Neutrophil (primary cell): Measurements from ENCODE around the gene CARD10.
A peak's percentile ranks its signal among the peaks of the same experiment; 100 is the strongest.

Experiments
- H3K27ac ChIP-seq: fragments of 200-600 bp; sonication (generic); 2 replicates; pipeline ENCODE4 v1.5.1; 2016; ENCODE audit warnings: mild to moderate bottlenecking, moderate library complexity
- H3K27me3 ChIP-seq: fragments of 200-600 bp; sonication (generic); 2 replicates; pipeline ENCODE4 v1.6.0; 2016; ENCODE audit warnings: mild to moderate bottlenecking
- H3K36me3 ChIP-seq: fragments of 200-600 bp; sonication (generic); 2 replicates; pipeline ENCODE4 v1.5.1; 2017
- H3K4me1 ChIP-seq, 2 experiments: fragments of 200-600 bp in 1 of 2; sonication (generic) in 1 of 2; 1 replicate in 1 of 2; 2 replicates in 1 of 2; pipeline versions ENCODE4 v1.5.1 to v1.6.1; 2013 to 2016; ENCODE audit warnings: low read depth in 1 of 2, low read length in 1 of 2, mild to moderate bottlenecking in 1 of 2, moderate library complexity in 1 of 2; ENCODE audit not compliant: control insufficient read depth in 1 of 2, insufficient read depth in 1 of 2
- H3K4me3 ChIP-seq, 2 experiments: fragments of 200-600 bp in 1 of 2; sonication (generic) in 1 of 2; 1 replicate in 1 of 2; 2 replicates in 1 of 2; pipeline ENCODE4 v1.5.1; 2013 to 2016; ENCODE audit warnings: low read depth in 1 of 2, low read length in 1 of 2, mild to moderate bottlenecking in 1 of 2, moderate library complexity in 1 of 2
- H3K9me3 ChIP-seq: fragments of 200-600 bp; sonication (generic); 2 replicates; pipeline ENCODE4 v1.5.1; 2016
- TF ChIP-seq, protein P1 (sequence below): fragments of 200-600 bp; sonication (generic); IDR thresholded peaks from 2 replicates; pipeline ENCODE4 v1.5.1; 2016; ENCODE audit warnings: antibody characterized with exemption

CARD10 gene

DNA sequence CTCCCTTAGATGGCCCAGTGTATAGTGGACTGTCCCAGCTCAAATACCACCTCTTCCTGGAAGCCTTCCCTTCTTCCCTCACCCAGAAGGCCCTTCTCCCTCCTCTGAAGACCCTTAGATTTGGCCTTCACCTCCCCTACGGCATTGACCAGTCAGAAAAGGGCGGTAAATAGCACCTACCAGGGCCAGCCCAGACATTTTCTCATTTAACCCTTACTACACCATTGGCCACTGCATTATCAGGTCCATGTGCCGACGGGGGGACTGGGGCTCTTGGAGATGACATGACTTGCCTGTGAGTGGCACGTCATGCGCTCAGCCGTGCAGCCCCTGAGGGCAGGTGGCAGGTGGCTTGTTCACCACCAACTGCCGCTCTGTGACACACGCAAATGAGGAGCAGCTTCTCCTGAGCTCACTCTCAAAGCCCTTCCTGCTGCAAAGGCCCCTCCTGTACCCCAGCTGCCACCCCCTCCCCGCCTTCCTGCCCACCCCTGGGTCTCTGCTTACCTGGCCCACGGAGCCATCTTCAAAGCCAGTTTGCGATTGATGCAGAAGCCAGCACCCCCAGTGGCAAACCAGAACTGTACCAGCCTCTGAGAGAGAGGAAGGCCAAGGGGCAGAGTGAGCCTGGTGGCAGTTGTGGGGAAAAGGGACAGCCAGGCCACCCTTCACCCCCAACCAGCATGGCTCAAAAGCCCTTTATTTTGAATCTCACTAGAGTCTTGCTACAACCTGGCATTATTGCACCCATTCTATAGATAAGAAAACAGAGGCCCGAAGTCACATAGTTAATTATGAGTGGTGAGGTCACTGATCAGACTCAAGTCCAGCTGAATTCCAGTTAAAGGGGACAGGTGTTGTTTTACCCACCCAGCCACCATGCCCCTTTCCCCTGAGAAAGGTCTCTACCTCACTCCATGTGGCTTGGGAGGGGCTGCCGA is 42.6 kb downstream of the CARD10 start:
- TF ChIP-seq, protein P1, sequence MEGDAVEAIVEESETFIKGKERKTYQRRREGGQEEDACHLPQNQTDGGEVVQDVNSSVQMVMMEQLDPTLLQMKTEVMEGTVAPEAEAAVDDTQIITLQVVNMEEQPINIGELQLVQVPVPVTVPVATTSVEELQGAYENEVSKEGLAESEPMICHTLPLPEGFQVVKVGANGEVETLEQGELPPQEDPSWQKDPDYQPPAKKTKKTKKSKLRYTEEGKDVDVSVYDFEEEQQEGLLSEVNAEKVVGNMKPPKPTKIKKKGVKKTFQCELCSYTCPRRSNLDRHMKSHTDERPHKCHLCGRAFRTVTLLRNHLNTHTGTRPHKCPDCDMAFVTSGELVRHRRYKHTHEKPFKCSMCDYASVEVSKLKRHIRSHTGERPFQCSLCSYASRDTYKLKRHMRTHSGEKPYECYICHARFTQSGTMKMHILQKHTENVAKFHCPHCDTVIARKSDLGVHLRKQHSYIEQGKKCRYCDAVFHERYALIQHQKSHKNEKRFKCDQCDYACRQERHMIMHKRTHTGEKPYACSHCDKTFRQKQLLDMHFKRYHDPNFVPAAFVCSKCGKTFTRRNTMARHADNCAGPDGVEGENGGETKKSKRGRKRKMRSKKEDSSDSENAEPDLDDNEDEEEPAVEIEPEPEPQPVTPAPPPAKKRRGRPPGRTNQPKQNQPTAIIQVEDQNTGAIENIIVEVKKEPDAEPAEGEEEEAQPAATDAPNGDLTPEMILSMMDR, result no peak
- H3K36me3 ChIP-seq, result peaks cover 87% of the 10 kb centered on the region

GRCh38 chr22:37474447-37475090 is 44.6 kb downstream of the CARD10 start:
- Histone ChIP-seq H3K27me3 (no peaks in the 10 kb centered on the region), H3K4me1 (no peaks in the 10 kb centered on the region), H3K4me3 (no peak overlapping the region), H3K36me3 (peaks cover 95% of the 10 kb centered on the region), H3K27ac (no peak overlapping the region), H3K9me3 (no peaks in the 10 kb centered on the region)
- TF ChIP-seq, protein P1, result no peak

More for the DNA sequence above, 42.6 kb downstream of the CARD10 start:
- Histone ChIP-seq H3K9me3 (no peaks in the 10 kb centered on the region), H3K4me1 (no peaks in the 10 kb centered on the region), H3K27me3 (no peaks in the 10 kb centered on the region), H3K4me3 (no peak overlapping the region), H3K27ac (no peak overlapping the region)

- TF ChIP-seq, protein P1, result no peak
- Histone ChIP-seq H3K27me3 (no peaks in the 10 kb centered on the region), H3K9me3 (no peaks in the 10 kb centered on the region), H3K4me1 (no peaks in the 10 kb centered on the region), H3K4me3 (no peak overlapping the region), H3K27ac (no peak overlapping the region), H3K36me3 (peaks cover 93% of the 10 kb centered on the region)
These were observed 45.7 kb downstream of the CARD10 start for GRCh38 chr22:37473437-37473946.

DNA sequence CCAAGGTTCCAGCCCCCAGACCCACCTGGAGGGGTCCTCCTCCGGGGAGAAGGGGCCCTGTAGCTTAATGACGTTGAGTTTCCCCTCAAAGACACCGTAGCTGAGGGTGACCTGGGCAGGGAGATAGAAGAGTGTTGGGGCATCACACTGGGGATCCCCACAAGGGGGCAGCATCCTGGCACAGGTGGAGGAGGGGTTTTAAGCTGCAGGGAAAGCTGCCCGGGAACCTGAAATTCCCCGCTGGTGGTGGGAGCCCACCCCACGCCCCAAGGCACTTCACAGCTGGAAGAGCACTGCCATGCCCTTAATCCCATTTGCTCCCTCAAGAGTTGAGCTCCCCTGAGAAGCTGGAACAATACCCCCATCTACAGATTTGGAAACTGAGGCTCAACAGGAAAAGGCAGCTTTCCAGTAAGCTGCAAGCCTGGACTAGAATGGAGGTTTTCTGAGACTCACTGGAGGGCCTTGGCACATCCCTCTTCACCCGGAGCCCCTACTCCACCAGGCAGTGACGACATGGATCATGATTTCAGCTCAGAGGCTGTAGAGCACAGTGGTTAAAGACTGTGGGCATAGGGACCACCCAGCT is 46.7 kb downstream of the CARD10 start:
- TF ChIP-seq, protein P1, result peak; percentile 46

DNA sequence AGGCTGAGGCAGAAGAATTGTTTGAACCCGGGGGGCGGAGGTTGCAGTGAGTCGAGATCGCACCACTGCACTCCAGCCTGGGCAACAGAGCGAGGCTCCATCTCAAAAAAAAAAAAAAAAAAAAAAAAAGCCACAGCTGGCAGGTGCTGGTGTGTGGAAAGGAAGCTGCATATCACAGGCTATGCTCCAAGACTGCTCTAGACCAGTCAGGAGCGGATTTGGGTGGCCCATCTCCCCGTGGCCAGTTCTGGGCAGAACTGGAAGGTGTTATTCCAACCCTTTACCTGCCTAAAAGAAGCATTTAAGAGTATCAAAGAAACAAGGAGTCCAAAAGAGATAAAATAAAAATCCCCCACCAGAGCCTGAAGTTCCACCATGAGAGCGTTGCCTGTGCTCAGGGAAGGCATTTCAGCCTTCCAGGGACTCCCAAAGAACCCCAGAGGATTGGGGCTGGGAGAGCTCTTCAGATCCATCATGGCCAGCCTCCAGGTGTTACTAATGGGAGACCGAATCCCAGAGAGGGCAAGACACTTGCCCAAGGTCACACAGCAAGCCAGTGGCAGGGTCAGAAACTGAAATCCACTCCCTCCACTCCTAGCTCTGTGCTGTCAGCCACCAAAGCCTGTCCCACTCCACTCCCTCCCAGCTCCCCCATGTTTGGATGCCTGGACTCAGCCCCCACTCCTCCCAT is 47.3 kb downstream of the CARD10 start:
- H3K27me3 ChIP-seq, result no peaks in the 10 kb centered on the region
- H3K9me3 ChIP-seq, result no peaks in the 10 kb centered on the region
- TF ChIP-seq, protein P1, result no peak
- no peaks in the 10 kb centered on the region for H3K4me1 ChIP-seq
- H3K4me3 ChIP-seq, result no peak overlapping the region
- H3K27ac ChIP-seq, result no peak overlapping the region
- H3K36me3 ChIP-seq, result peaks cover 82% of the 10 kb centered on the region

More for the DNA sequence above, 46.7 kb downstream of the CARD10 start:
- H3K36me3 ChIP-seq, result peaks cover 85% of the 10 kb centered on the region
- no peak overlapping the region for H3K27ac ChIP-seq
- H3K27me3 ChIP-seq, result no peaks in the 10 kb centered on the region
- H3K4me3 ChIP-seq, result no peak overlapping the region
- no peaks in the 10 kb centered on the region for H3K9me3 ChIP-seq
- H3K4me1 ChIP-seq, result no peaks in the 10 kb centered on the region
